ENCODE data around the gene IFNW1.
"Not testable (repeated sequence)": the region's sequence is repeated elsewhere in the genome, so short reads cannot be mapped to it uniquely, and the experiment has no call there.

Gene IFNW1

GRCh38 chr9:21141427-21141882 lies at the start of gene IFNW1:
Gene IFNW1, minus strand, starts transcription at chr9:21141832. Its CDS starts 262 bp downstream, at chr9:21141570.
- no peaks in the 10 kb centered on the region for H3K27me3 ChIP-seq (ENCODE audit: insufficient read depth, insufficient read length)
- no peak within 1 kb of the TSS for H3K4me3 ChIP-seq (ENCODE audit: insufficient read length, low read depth)
- H3K4me1 ChIP-seq (ENCODE audit: insufficient read depth, insufficient read length): no peaks in the 10 kb centered on the region
- DNase-seq (ENCODE audit: low read depth, low spot score): no peak
- TF ChIP-seq ZNF274 (IDR thresholded peaks at IDR 0.05; ENCODE audit: low read depth, low read length) (no peak), SUZ12 (IDR thresholded peaks at IDR 0.05; ENCODE audit: extremely low read depth, insufficient read depth, insufficient read length) (no peak), YY1 (IDR thresholded peaks at IDR 0.05; ENCODE audit: insufficient read depth, insufficient read length) (no peak)
- no peaks in the 10 kb centered on the region for H3K9me3 ChIP-seq (ENCODE audit: insufficient read depth, low read length)
- no peak within 1 kb of the TSS for H3K9ac ChIP-seq (ENCODE audit: insufficient read length, low read depth)
- H3K36me3 ChIP-seq (ENCODE audit: insufficient read depth, insufficient read length, low read length): no peaks in the 10 kb centered on the region

- not testable (repeated sequence) for H3K9me3 ChIP-seq (ENCODE audit: insufficient read depth, low read length); H3K4me3 ChIP-seq (ENCODE audit: insufficient read length, low read depth); DNase-seq (ENCODE audit: low read depth, low spot score); H3K27me3 ChIP-seq (ENCODE audit: insufficient read depth, insufficient read length); H3K36me3 ChIP-seq (ENCODE audit: insufficient read depth, insufficient read length, low read length); H3K9ac ChIP-seq (ENCODE audit: insufficient read length, low read depth); H3K4me1 ChIP-seq (ENCODE audit: insufficient read depth, insufficient read length)
These were observed 45.9 kb upstream of the IFNW1 start, which contains the start of gene IFNA4 for GRCh38 chr9:21187487-21187886. Gene IFNA4, minus strand, starts transcription at chr9:21187587. Its CDS starts 56 bp downstream, at chr9:21187531.

- not testable (repeated sequence) for H3K4me3 ChIP-seq (ENCODE audit: insufficient read length, low read depth); H3K9me3 ChIP-seq (ENCODE audit: insufficient read depth, low read length); H3K36me3 ChIP-seq (ENCODE audit: insufficient read depth, insufficient read length, low read length); H3K9ac ChIP-seq (ENCODE audit: insufficient read length, low read depth); H3K4me1 ChIP-seq (ENCODE audit: insufficient read depth, insufficient read length); H3K27me3 ChIP-seq (ENCODE audit: insufficient read depth, insufficient read length)
- peak; percentile 8 for DNase-seq (ENCODE audit: low read depth, low spot score)
These were observed 41.4 kb upstream of the IFNW1 start for GRCh38 chr9:21182810-21183736.

GRCh38 chr9:21174671-21175070 lies 33.0 kb upstream of the IFNW1 start:
- Histone ChIP-seq H3K4me3 (ENCODE audit: insufficient read length, low read depth) (no peak overlapping the region), H3K27me3 (ENCODE audit: insufficient read depth, insufficient read length) (no peaks in the 10 kb centered on the region), H3K9me3 (ENCODE audit: insufficient read depth, low read length) (no peaks in the 10 kb centered on the region), H3K36me3 (ENCODE audit: insufficient read depth, insufficient read length, low read length) (no peaks in the 10 kb centered on the region), H3K4me1 (ENCODE audit: insufficient read depth, insufficient read length) (no peaks in the 10 kb centered on the region), H3K9ac (ENCODE audit: insufficient read length, low read depth) (no peak overlapping the region)
- TF ChIP-seq SUZ12 (IDR thresholded peaks at IDR 0.05; ENCODE audit: extremely low read depth, insufficient read depth, insufficient read length): no peak
- TF ChIP-seq YY1 (IDR thresholded peaks at IDR 0.05; ENCODE audit: insufficient read depth, insufficient read length): no peak
- TF ChIP-seq ZNF274 (IDR thresholded peaks at IDR 0.05; ENCODE audit: low read depth, low read length): no peak
- DNase-seq (ENCODE audit: low read depth, low spot score): no peak

- no peak for DNase-seq (ENCODE audit: low read depth, low spot score)
- Histone ChIP-seq H3K4me3 (ENCODE audit: insufficient read length, low read depth) (no peak overlapping the region), H3K4me1 (ENCODE audit: insufficient read depth, insufficient read length) (no peaks in the 10 kb centered on the region), H3K36me3 (ENCODE audit: insufficient read depth, insufficient read length, low read length) (no peaks in the 10 kb centered on the region), H3K9me3 (ENCODE audit: insufficient read depth, low read length) (no peaks in the 10 kb centered on the region), H3K27me3 (ENCODE audit: insufficient read depth, insufficient read length) (no peaks in the 10 kb centered on the region), H3K9ac (ENCODE audit: insufficient read length, low read depth) (no peak overlapping the region)
- TF ChIP-seq ZNF274 (IDR thresholded peaks at IDR 0.05; ENCODE audit: low read depth, low read length) (no peak), SUZ12 (IDR thresholded peaks at IDR 0.05; ENCODE audit: extremely low read depth, insufficient read depth, insufficient read length) (no peak), YY1 (IDR thresholded peaks at IDR 0.05; ENCODE audit: insufficient read depth, insufficient read length) (no peak)
These were observed 30.5 kb upstream of the IFNW1 start for GRCh38 chr9:21172156-21172555.

- no peak for TF ChIP-seq SUZ12 (IDR thresholded peaks at IDR 0.05; ENCODE audit: extremely low read depth, insufficient read depth, insufficient read length)
- TF ChIP-seq YY1 (IDR thresholded peaks at IDR 0.05; ENCODE audit: insufficient read depth, insufficient read length): no peak
- no peak for TF ChIP-seq ZNF274 (IDR thresholded peaks at IDR 0.05; ENCODE audit: low read depth, low read length)
- no peak overlapping the region for H3K9ac ChIP-seq (ENCODE audit: insufficient read length, low read depth)
- H3K9me3 ChIP-seq (ENCODE audit: insufficient read depth, low read length): no peaks in the 10 kb centered on the region
- no peak for DNase-seq (ENCODE audit: low read depth, low spot score)
- no peaks in the 10 kb centered on the region for H3K27me3 ChIP-seq (ENCODE audit: insufficient read depth, insufficient read length)
- H3K4me1 ChIP-seq (ENCODE audit: insufficient read depth, insufficient read length): no peaks in the 10 kb centered on the region
- no peak overlapping the region for H3K4me3 ChIP-seq (ENCODE audit: insufficient read length, low read depth)
- no peaks in the 10 kb centered on the region for H3K36me3 ChIP-seq (ENCODE audit: insufficient read depth, insufficient read length, low read length)
These were observed 29.7 kb upstream of the IFNW1 start for GRCh38 chr9:21171351-21171750.

- H3K36me3 ChIP-seq (ENCODE audit: insufficient read depth, insufficient read length, low read length); H3K9me3 ChIP-seq (ENCODE audit: insufficient read depth, low read length); H3K4me1 ChIP-seq (ENCODE audit: insufficient read depth, insufficient read length); H3K27me3 ChIP-seq (ENCODE audit: insufficient read depth, insufficient read length); H3K4me3 ChIP-seq (ENCODE audit: insufficient read length, low read depth); H3K9ac ChIP-seq (ENCODE audit: insufficient read length, low read depth); DNase-seq (ENCODE audit: low read depth, low spot score): not testable (repeated sequence)
These were observed 24.9 kb upstream of the IFNW1 start, which contains the start of gene IFNA21 for GRCh38 chr9:21166560-21166959. Gene IFNA21, minus strand, starts transcription at chr9:21166660. Its CDS starts 48 bp downstream, at chr9:21166612.

Measured in NT2/D1 (cell line).